ENCODE measurements around the gene OR1F1.
"Not testable (repeated sequence)": the region's sequence is repeated elsewhere in the genome, so short reads cannot be mapped to it uniquely, and the experiment has no call there.

The OR1F1 gene

GRCh38 chr16:3187798-3188674 is at the start of gene OR1F1:
Gene OR1F1, plus strand, starts transcription at chr16:3188204.
- DNase-seq = peak; percentile 84

GRCh38 chr16:3138342-3138741 is 49.7 kb upstream of the OR1F1 start:
- no peak for DNase-seq

GRCh38 chr16:3138823-3139426 is 49.1 kb upstream of the OR1F1 start:
- DNase-seq = no peak

DNA sequence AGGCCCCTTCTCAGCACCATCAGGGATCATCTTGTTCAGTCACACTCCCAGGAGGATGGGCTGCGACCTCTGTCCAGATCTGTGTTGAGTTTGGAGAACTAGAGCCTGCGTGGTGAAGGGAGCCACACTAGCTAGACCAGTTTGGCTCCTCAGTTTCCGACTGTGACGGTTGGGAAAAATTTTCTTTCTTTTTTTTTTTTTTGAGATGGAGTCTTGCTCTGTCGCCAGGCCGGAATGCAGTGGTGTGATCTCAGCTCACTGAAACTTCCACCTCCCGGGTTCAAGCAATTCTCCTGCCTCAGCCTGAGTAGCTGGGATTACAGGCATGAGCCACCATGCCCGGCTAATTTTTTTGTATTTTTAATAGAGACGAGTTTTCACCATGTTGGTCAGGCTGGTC is 48.4 kb upstream of the OR1F1 start:
- DNase-seq = not testable (repeated sequence)

- DNase-seq = no peak
These were observed 47.2 kb upstream of the OR1F1 start for GRCh38 chr16:3140603-3141427.

DNA sequence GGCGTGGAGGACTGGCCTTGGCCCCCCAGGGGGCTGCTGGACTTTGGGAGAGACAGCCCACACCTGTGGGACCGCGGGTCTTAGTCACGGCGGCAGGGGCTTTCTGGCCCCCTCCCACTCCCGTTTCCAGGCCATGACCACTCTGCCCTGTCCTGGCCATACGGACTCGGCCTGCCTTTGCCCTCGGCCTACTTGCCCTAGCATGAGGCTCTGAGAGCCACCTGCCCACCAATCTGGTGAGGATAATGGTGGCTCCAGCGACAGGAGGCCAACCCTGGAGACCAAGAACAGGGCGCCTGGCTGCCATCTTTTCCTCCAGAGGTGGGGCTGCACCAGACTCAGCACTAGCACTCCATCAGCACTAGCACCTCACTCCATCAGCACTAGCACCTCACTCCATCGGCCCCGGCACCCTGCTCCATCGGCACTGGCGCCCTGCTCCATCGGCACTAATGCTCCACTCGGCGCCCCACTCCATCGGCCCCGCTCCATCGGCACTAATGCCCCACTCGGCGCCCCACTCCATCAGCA is 46.2 kb upstream of the OR1F1 start:
- DNase-seq = no peak

DNA sequence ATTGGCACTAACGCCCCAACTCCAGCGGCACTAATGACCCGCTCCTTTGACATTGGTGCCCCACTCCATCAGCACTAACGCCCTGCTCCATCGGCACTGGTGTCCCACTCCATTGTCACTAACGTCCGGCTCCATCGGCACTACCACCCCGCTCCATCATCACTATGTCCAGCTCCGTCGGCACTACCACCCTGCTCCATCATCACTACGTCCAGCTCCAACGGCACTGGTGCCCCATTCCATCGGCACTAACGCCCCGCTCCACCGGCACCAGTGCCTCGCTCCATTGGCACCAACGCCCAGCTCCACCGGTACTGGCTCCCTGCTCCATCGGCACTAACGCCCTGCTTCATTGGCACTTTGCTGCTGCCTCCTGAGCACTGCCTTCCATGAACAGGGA is 45.7 kb upstream of the OR1F1 start:
- DNase-seq = no peak

DNA sequence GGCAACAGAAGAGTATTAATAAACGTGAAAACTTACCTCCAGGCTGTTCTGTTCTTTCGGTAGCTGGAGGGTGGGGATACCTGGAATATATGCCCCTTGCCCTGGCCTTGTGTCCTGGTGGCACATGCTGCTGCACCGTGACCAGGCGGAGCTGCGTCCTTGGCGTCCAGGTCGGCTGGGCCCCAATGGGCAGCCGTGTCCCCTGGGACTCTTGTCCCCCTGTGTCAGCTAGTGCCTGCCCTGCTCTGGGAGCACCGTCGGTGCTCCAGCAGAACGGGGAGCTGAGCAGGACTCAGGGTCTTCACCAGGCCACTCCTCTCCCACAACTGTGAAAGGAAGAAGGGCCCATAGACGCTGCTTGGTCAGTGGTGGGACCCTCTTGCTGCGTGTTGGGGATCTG is 45.2 kb upstream of the OR1F1 start:
- no peak for DNase-seq

- no peak for DNase-seq
These were observed 44.8 kb upstream of the OR1F1 start for GRCh38 chr16:3143189-3143588.

GRCh38 chr16:3143598-3144320 is 44.2 kb upstream of the OR1F1 start:
- no peak for DNase-seq

DNA sequence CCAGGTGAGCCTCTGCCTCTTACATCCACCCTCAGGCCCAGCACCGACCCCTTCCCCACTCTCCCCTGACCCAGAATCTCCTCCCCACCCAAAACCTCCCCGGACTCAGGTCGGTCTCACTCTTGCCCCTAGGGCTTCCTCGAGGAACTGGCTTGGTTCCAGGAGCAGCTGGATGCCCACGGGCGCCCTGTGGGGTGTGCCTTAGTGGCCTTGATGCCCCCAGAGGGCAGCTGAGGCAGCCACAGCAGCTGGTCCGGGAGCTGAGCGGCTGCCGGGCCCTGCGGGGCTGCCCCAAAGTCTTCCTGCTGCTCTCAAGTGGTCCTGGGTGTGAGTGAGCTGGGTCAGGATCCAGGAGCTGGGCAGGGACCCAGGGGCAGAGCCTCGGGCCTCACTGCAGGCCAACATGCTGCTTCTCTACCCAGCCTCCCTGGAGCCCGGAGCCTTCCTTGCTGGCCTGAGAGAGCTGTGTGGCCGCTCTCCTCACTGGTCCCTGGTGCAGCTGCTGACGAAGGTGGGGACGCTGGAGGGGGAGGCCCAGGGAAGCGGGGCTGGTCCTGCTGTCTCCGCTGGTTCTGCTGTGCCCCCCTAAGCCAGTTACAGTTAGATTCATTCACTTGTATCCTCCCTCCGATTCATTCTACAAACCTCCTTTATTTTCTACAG is 43.6 kb upstream of the OR1F1 start:
- no peak for DNase-seq

GRCh38 chr16:3145151-3145550 is 42.9 kb upstream of the OR1F1 start:
- DNase-seq = no peak

GRCh38 chr16:3145660-3146059 is 42.3 kb upstream of the OR1F1 start:
- no peak for DNase-seq

DNA sequence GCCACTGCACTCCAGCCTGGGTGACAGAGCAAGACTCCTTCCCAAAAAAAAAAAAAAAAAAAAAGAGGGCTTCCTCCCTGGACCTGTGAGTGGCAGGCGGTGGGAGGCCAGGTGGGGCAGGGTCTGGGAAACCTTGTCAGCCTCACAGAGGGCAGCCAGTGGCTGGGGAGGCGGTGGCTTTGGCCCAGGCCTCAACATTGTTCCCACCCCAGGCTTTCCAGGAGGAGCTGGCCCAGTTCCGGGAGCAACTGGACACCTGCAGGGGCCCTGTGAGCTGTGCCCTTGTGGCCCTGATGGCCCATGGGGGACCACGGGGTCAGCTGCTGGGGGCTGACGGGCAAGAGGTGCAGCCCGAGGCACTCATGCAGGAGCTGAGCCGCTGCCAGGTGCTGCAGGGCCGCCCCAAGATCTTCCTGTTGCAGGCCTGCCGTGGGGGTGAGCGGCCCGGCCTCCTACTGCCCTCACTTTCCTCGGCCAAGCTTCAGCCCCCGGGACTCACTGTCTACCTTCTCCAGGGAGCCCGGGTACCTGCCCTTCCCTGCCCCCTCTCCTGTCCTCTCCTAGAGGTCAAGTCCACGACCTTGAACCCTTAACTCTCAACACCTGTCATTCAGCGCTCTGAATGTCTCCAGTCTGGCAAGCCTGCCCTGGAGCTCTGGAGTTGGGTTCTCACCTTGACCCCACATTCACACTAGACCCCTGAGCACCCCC is 40.8 kb upstream of the OR1F1 start:
- DNase-seq = no peak

DNA sequence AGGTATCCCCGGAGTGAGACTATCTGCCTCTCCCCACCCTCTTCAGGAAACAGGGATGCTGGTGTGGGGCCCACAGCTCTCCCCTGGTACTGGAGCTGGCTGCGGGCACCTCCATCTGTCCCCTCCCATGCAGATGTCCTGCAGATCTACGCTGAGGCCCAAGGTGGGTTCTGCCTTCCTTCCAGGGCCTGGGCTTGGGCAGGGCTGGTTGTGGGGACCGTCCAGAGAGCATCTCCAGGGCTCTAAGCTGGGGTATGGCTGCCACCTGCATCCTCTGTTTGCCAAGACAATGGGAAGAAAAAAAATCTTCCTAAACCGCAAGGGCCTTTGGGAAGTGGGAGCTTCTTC is 40.3 kb upstream of the OR1F1 start:
- no peak for DNase-seq

DNA sequence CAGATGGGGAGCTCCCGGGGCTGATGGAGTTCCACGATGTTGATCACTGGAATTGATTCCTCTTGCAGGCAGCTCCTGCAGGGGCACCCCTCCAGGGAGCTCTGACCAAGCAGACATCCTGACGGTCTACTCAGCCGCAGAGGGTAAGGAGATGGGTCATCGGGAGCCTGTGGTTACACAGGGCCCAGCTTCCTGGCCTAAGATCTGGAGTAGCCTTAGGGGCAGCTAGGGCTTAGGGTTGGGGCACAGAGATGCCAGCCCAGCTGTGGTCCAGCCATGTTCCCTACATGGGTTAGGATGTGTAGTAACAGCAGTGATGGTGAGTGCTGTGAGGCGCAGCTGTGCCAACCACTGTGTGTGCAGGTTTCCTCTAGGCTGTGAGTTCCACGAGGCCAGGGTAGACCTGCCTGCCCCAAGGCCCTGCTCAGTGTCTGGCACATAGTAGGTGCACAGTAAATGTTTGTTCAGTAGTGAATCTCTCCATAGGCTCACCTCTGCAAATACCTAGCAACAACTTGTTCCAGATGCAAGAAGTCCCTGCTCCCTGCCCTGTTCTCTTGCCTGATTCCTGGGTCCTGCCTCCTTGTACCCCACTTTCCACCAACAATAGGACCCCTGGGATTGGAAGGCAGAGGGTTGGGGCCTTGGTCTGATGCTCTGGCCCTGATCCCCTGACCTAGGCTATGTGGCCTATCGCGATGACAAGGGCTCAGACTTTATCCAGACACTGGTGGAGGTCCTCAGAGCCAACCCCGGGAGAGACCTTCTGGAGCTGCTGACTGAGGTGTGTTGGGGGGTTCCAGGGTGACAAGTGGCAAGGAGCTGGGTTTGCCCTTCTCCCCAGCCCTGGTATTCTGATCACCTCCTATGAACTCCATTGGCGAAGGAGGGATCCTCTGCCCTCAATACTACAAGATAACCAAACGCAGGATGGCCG is 39.5 kb upstream of the OR1F1 start:
- no peak for DNase-seq

GRCh38 chr16:3149193-3149530 is 38.8 kb upstream of the OR1F1 start:
- DNase-seq = no peak

DNA sequence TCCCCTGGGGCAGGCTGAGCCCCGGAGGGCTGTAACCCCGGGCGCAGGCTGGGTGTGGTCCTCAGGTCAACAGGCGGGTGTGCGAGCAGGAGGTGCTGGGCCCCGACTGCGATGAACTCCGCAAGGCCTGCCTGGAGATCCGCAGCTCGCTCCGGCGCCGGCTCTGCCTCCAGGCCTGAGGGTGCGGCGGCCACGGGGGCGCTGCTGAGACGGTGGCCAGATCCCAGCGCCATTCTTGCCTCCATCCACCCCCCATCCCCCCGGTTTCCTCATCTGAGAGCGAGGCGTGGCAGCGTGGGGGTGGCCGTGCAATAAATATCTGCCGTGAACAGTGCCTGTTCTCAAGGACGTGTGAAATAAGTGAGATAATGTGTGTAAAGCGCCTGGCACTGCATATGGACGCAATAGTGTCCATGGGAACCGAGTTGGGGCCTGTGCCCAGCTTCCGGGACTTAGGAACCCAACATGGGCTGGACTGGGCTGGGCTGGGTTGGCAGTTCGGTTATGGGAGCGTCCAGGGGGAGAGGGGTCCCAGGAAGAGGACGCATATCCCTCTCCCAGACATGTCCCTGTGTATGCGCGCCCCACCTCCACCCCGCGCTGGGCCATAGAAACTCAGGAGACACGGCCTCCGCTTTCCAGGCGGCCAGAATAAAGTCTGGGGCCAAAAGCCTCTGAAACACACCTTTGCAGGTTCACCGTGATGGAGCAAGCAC is 38.2 kb upstream of the OR1F1 start:
- DNase-seq = peak; percentile 93

- peak; percentile 98 for DNase-seq
These were observed 37.4 kb upstream of the OR1F1 start for GRCh38 chr16:3150346-3151218.
